Vagina (tissue), 2 donors: ENCODE data around the gene OR4C16. TPM values are rescaled to one million over a fixed set of nuclear protein-coding genes. Genes with fewer than 3 reads are reported as not detected.

Experiments
- DNase-seq, 2 donors: peaks; one replicate each; pipeline ENCODE4 v3.0.0-alpha.2; 2017; ENCODE audit errors: extremely low spot score in 2 of 2
- H3K27ac ChIP-seq: fragments of 200-600 bp; sonication (generic); one replicate; pipeline ENCODE4 v1.5.1; 2019
- H3K27me3 ChIP-seq: fragments of 200-600 bp; sonication (generic); one replicate; pipeline ENCODE4 v1.5.1; 2019
- H3K36me3 ChIP-seq, 2 donors: fragments of 200-600 bp; sonication (generic); one replicate each; pipeline ENCODE4 v1.5.1; 2017 to 2019
- H3K4me1 ChIP-seq: fragments of 200-600 bp; sonication (generic); one replicate; pipeline ENCODE4 v1.5.1; 2019
- H3K4me3 ChIP-seq, 2 donors: fragments of 200-600 bp; sonication (generic); 1 replicate in 1 of 2; 2 replicates in 1 of 2; pipeline ENCODE4 v1.5.1; 2016 to 2019
- H3K9me3 ChIP-seq: fragments of 200-600 bp; sonication (generic); one replicate; pipeline ENCODE4 v1.5.1; 2019
- POLR2A ChIP-seq, 2 donors: fragments of 450-650 bp; IDR thresholded peaks; one replicate each; pipeline ENCODE4 v1.6.1; 2017; ENCODE audit warnings: antibody characterized with exemption in 2 of 2, mild to moderate bottlenecking in 2 of 2, moderate library complexity in 2 of 2
- POLR2AphosphoS5 ChIP-seq, 2 donors: sonication (generic); formaldehyde crosslinking; IDR thresholded peaks; one replicate each; pipeline ENCODE4 v1.9.0; 2017; ENCODE audit warnings: antibody characterized with exemption in 2 of 2, mild to moderate bottlenecking in 2 of 2, low read depth in 1 of 2; ENCODE audit not compliant: insufficient read depth in 1 of 2
- intact Hi-C: fragments of 100-400 bp; cut with DNase I; formaldehyde crosslinking; loops from one replicate; pipeline ENCODE4 v1.15.1; 2023
- total RNA-seq: library from RNA; depleted of rRNA; stranded (reverse); fragments of >200 nt; gene quantifications from one replicate; pipeline ENCODE4 v1.2.3, GENCODE V29; 2016
- TF ChIP-seq, protein P1 (sequence below), 3 experiments: fragments of 450-650 bp in 2 of 3; fragments of 200-600 bp in 1 of 3; sonication (generic) in 1 of 3; IDR thresholded peaks; one replicate each; pipeline ENCODE4 v1.5.1; 2017 to 2019; ENCODE audit warnings: antibody characterized with exemption in 3 of 3, mild to moderate bottlenecking in 2 of 3, moderate library complexity in 2 of 3

Gene OR4C16
- total RNA-seq, result not detected

DNA sequence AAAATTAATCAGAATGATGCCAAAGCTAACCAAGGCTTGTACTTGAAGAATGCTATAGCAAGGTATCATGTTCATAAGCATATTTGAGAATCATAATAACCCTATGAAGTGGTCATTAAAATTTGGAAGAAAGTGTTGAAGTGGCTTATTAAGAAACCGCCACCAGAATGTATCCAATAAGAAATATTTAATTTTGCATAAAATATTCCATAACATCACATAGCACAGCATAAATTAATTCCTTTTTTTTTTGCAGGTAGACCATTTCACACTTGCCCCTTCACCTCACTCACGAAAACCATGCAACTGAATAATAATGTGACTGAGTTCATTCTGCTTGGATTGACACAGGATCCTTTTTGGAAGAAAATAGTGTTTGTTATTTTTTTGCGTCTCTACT lies at the start of gene OR4C16:
Gene OR4C16 (plus strand): TSS at position 301 of the 400 bp plus-strand sequence. CDS start 0 bp downstream, at position 301.
- intact Hi-C loops, result no loop called here
- Histone ChIP-seq H3K4me3 (no peak within 1 kb of the TSS), H3K27me3 (no peaks in the 10 kb centered on the region), H3K27ac (no peak within 1 kb of the TSS), H3K4me1 (no peaks in the 10 kb centered on the region), H3K36me3 (no peaks in the 10 kb centered on the region), H3K9me3 (no peaks in the 10 kb centered on the region)
- DNase-seq, result no peak
- TF ChIP-seq, protein P1, sequence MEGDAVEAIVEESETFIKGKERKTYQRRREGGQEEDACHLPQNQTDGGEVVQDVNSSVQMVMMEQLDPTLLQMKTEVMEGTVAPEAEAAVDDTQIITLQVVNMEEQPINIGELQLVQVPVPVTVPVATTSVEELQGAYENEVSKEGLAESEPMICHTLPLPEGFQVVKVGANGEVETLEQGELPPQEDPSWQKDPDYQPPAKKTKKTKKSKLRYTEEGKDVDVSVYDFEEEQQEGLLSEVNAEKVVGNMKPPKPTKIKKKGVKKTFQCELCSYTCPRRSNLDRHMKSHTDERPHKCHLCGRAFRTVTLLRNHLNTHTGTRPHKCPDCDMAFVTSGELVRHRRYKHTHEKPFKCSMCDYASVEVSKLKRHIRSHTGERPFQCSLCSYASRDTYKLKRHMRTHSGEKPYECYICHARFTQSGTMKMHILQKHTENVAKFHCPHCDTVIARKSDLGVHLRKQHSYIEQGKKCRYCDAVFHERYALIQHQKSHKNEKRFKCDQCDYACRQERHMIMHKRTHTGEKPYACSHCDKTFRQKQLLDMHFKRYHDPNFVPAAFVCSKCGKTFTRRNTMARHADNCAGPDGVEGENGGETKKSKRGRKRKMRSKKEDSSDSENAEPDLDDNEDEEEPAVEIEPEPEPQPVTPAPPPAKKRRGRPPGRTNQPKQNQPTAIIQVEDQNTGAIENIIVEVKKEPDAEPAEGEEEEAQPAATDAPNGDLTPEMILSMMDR (IDR thresholded peaks at IDR 0.05), result no peak

DNA sequence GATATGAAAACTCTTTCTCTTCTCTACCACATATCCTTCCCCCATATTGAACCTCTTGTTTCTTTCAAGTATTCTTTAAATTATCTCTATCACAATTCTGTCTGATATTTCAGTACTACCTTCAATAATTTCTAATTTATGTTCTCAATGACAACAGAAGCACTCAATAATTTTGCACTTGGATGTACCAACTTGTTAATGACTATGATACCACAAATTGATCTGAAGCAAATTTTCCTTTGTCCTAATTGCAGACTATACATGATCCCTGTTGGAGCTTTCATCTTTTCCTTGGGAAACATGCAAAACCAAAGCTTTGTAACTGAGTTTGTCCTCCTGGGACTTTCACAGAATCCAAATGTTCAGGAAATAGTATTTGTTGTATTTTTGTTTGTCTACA lies 17.8 kb upstream of the OR4C16 start, which contains the start of gene OR4C15:
Gene OR4C15 (plus strand): TSS at position 301 of the 400 bp plus-strand sequence. CDS start 0 bp downstream, at position 301.
- intact Hi-C loops, result no loop called here
- Histone ChIP-seq H3K4me3 (no peak within 1 kb of the TSS), H3K27ac (no peak within 1 kb of the TSS), H3K9me3 (no peaks in the 10 kb centered on the region), H3K36me3 (no peaks in the 10 kb centered on the region), H3K27me3 (no peaks in the 10 kb centered on the region), H3K4me1 (no peaks in the 10 kb centered on the region)
- no peak for DNase-seq
- TF ChIP-seq POLR2A (IDR thresholded peaks at IDR 0.05) (no peak), POLR2AphosphoS5 (IDR thresholded peaks at IDR 0.05; ENCODE audit: insufficient read depth in 1 of 2, low read depth in 1 of 2) (no peak)
- TF ChIP-seq, protein P1 (IDR thresholded peaks at IDR 0.05), result no peak

DNA sequence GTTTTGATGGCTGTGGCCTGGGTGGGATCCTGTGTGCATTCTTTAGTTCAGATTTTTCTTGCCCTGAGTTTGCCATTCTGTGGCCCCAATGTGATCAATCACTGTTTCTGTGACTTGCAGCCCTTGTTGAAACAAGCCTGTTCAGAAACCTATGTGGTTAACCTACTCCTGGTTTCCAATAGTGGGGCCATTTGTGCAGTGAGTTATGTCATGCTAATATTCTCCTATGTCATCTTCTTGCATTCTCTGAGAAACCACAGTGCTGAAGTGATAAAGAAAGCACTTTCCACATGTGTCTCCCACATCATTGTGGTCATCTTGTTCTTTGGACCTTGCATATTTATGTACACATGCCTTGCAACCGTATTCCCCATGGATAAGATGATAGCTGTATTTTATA lies 620 bp downstream of the OR4C16 start:
- Histone ChIP-seq H3K27ac (no peak overlapping the region), H3K27me3 (no peaks in the 10 kb centered on the region), H3K9me3 (no peaks in the 10 kb centered on the region), H3K36me3 (no peaks in the 10 kb centered on the region), H3K4me1 (no peaks in the 10 kb centered on the region), H3K4me3 (no peak overlapping the region)
- TF ChIP-seq POLR2A (IDR thresholded peaks at IDR 0.05), result no peak
- TF ChIP-seq, protein P1 (IDR thresholded peaks at IDR 0.05), result no peak
- intact Hi-C loops, result no loop called here
- no peak for DNase-seq

DNA sequence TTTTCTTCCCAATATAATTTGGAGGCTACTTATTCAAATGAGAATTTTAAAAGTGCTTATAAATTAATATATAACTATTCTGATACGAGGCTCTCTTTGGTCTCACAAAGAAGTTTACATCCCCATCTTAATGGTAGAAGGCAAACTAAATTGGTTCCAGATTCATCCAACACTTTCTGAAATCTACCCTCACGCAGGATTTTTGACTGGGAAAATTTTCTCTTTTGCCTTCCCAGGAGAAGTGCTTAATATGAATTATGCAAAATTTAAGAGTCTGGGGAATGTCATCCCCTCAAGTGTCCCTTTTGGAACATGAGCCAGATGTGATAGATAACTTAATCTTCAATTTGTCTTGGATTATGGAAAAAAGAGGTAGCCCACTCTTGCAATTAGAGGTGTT lies 35.6 kb downstream of the OR4C16 start, which contains the start of gene OR4C11:
Gene OR4C11 (minus strand): TSS at position 101 of the 400 bp plus-strand sequence. CDS start 3,272 bp downstream, outside the sequence.
- no peak for TF ChIP-seq POLR2A (IDR thresholded peaks at IDR 0.05)
- no peak for TF ChIP-seq POLR2AphosphoS5 (IDR thresholded peaks at IDR 0.05; ENCODE audit: insufficient read depth in 1 of 2, low read depth in 1 of 2)
- TF ChIP-seq, protein P1 (IDR thresholded peaks at IDR 0.05), result no peak
- Histone ChIP-seq H3K9me3 (no peaks in the 10 kb centered on the region), H3K27ac (no peak within 1 kb of the TSS), H3K27me3 (no peaks in the 10 kb centered on the region), H3K36me3 (no peaks in the 10 kb centered on the region), H3K4me3 (no peak within 1 kb of the TSS), H3K4me1 (no peaks in the 10 kb centered on the region)
- intact Hi-C loops, result no loop called here
- DNase-seq, result no peak

Other genes with a start within 250 kb of the OR4C16 start
- not detected for gene OR4A16, start 228.9 kb upstream of the OR4C16 start, total RNA-seq
- gene OR4A15, start 204.2 kb upstream of the OR4C16 start, total RNA-seq, result not detected
- not detected for gene OR4C15, start 17.7 kb upstream of the OR4C16 start, total RNA-seq
- not detected for gene OR4C11, start 35.5 kb downstream of the OR4C16 start, total RNA-seq
- not detected for gene OR4P4, start 63.0 kb downstream of the OR4C16 start, total RNA-seq
- gene OR4S2, start 76.2 kb downstream of the OR4C16 start, total RNA-seq, result not detected
- gene OR4C6, start 90.1 kb downstream of the OR4C16 start, total RNA-seq, result not detected
- not detected for gene OR5D13, start 201.3 kb downstream of the OR4C16 start, total RNA-seq
- gene OR5D14, start 223.4 kb downstream of the OR4C16 start, total RNA-seq, result not detected
- gene OR5L1, start 239.2 kb downstream of the OR4C16 start, total RNA-seq, result not detected
- gene OR5D18, start 247.5 kb downstream of the OR4C16 start, total RNA-seq, result not detected